Fibroblast of pulmonary artery (primary cell): ENCODE results near the gene CTTNBP2.

ENCODE experiments used
- DNase-seq: peaks from one replicate; pipeline ENCODE4 v3.0.0-alpha.2; 2010; ENCODE audit warnings: low read depth
- H3K4me3 ChIP-seq: replicated peaks from 2 replicates; pipeline ENCODE4 v1.5.1; 2011; ENCODE audit warnings: low read depth, mild to moderate bottlenecking, control low read depth, low read length, moderate library complexity
- CTCF ChIP-seq: IDR thresholded peaks from 2 replicates; pipeline ENCODE4 v1.5.1; 2011; ENCODE audit warnings: mild to moderate bottlenecking, control low read depth, low read length, inconsistent platforms; ENCODE audit errors: missing control alignments

The CTTNBP2 gene

GRCh38 chr7:117664047-117664446 lies 209.2 kb downstream of the CTTNBP2 start:
- no peak for TF ChIP-seq CTCF
- no peak for DNase-seq
- H3K4me3 ChIP-seq = no peak overlapping the region

- H3K4me3 ChIP-seq = no peak overlapping the region
- TF ChIP-seq CTCF = no peak
- DNase-seq = no peak
Observed at GRCh38 chr7:117661328-117661727, 211.9 kb downstream of the CTTNBP2 start.
